SJCRH30 (cell line): ENCODE results near the gene RPRD2. TPM values are rescaled to one million over a fixed set of nuclear protein-coding genes. Genes with fewer than 3 reads are reported as not detected.

Experiments used
- DNase-seq, 2 experiments: peaks; one replicate each; pipeline ENCODE4 v3.0.0-alpha.2; 2015 to 2020
- H3K27ac ChIP-seq: fragments of 250-450 bp; sonication (Bioruptor Pico); 2 replicates; pipeline ENCODE4 v1.5.1; 2020; ENCODE audit warnings: mild to moderate bottlenecking, moderate library complexity
- H3K27me3 ChIP-seq: fragments of 250-450 bp; sonication (Bioruptor Pico); 2 replicates; pipeline ENCODE4 v1.5.1; 2020; ENCODE audit warnings: mild to moderate bottlenecking, moderate library complexity
- H3K36me3 ChIP-seq: fragments of 250-450 bp; sonication (Bioruptor Pico); 2 replicates; pipeline ENCODE4 v1.5.1; 2020; ENCODE audit warnings: mild to moderate bottlenecking, moderate library complexity
- H3K4me1 ChIP-seq: fragments of 250-450 bp; sonication (Bioruptor Pico); 2 replicates; pipeline ENCODE4 v1.5.1; 2020; ENCODE audit warnings: mild to moderate bottlenecking, moderate library complexity
- H3K4me3 ChIP-seq: fragments of 250-450 bp; sonication (Bioruptor Pico); 2 replicates; pipeline ENCODE4 v1.5.1; 2020; ENCODE audit warnings: mild to moderate bottlenecking, moderate library complexity
- H3K9me3 ChIP-seq: fragments of 250-450 bp; sonication (Bioruptor Pico); replicated peaks from 2 replicates; pipeline ENCODE4 v1.5.1; 2020; ENCODE audit warnings: mild to moderate bottlenecking, moderate library complexity
- total RNA-seq: library from RNA; depleted of rRNA; stranded (reverse); fragments of >200 nt; shearing (Covaris generic); gene quantifications from 2 replicates; pipeline ENCODE4 v1.2.3, GENCODE V29; 2014

RPRD2 gene
- total RNA-seq, 1 experiment from 2014 or later = 15.5 TPM

DNA sequence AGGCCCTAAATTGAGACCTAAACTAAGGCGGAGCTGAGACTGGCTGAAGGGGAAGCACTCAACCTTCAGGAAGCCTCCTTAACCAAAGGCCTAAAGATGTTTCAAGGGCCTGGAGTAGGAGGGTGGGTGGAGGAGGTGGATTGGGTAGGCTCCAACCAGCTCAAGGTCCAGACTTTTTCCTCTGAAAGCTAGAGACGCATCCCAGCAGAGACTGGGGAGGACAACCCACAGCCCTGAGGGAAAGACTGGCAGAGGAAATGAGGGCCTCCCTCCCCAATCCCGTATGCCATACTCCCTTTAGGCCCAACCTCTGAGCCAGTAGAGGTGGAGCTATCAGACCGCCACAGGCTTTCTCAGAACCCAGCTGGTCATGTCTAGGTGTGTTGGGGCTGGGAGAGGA lies 145.0 kb downstream of the RPRD2 start:
- Histone ChIP-seq H3K9me3 (no peaks in the 10 kb centered on the region), H3K4me1 (peaks cover 13% of the 10 kb centered on the region), H3K27me3 (no peaks in the 10 kb centered on the region), H3K36me3 (peaks cover 4% of the 10 kb centered on the region; the same call in 1 of the 2 replicates), H3K4me3 (no peak overlapping the region), H3K27ac (no peak overlapping the region)
- DNase-seq = no peak

GRCh38 chr1:150511551-150511950 lies 147.6 kb downstream of the RPRD2 start:
- Histone ChIP-seq H3K4me1 (peaks cover 15% of the 10 kb centered on the region), H3K27me3 (no peaks in the 10 kb centered on the region), H3K27ac (no peak overlapping the region), H3K9me3 (no peaks in the 10 kb centered on the region), H3K4me3 (no peak overlapping the region), H3K36me3 (0 out of 2 replicates have a peak, but pooled peaks cover 4% of the 10 kb centered on the region)
- DNase-seq = no peak

DNA sequence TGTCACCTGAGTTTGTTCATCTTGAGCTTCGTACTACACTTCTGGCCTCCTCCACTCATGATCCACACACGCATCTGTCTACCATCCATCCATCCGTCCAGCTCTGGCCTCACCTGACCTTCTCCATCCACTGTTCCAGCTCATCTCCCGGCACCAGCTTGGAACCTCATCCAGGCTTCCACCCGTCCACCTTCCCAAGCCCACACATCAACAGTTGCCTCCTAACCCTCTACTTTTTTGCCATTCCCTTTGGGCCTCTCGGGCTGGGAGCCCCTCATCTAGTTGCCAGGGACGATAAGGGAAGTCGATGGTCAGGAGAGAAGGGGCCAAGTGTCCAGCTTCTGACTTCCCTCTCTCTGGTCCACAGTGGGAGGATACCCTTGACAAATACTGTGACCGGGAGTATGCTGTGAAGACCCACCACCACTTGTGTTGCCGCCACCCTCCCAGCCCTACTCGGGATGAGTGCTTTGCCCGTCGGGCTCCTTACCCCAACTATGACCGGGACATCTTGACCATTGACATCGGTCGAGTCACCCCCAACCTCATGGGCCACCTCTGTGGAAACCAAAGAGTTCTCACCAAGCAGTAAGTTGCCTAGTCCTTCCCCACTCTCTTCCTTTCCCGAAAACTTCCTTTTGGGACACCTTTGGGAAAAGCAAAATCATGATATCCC lies 148.2 kb downstream of the RPRD2 start:
- Histone ChIP-seq H3K4me3 (no peak overlapping the region), H3K27ac (no peak overlapping the region), H3K9me3 (no peaks in the 10 kb centered on the region), H3K4me1 (peaks cover 15% of the 10 kb centered on the region), H3K27me3 (no peaks in the 10 kb centered on the region), H3K36me3 (0 out of 2 replicates have a peak, but pooled peaks cover 4% of the 10 kb centered on the region)
- no peak for DNase-seq

DNA sequence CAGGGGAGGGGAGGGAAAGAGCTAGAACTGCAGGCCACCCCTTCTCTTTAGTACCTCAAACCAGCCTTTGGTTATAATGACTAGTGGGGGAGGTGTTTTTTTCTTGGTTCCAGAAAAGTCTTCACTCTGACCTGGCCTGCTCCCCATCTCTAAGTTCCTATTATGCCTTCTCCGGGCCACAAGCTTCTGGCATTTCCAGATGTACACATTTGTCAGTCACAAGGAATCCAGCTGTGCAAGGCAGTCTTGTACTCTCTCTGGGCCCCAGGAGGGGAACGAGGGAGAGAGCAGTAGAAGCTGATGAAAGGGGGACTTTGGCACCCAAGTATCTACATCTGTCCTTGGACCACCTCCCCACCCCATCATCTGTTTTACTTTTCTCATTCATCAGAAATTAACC lies 148.9 kb downstream of the RPRD2 start:
- DNase-seq = no peak
- Histone ChIP-seq H3K36me3 (no peaks in the 10 kb centered on the region), H3K9me3 (no peaks in the 10 kb centered on the region), H3K27ac (no peak overlapping the region), H3K4me1 (peaks cover 11% of the 10 kb centered on the region), H3K27me3 (no peaks in the 10 kb centered on the region), H3K4me3 (no peak overlapping the region)

DNA sequence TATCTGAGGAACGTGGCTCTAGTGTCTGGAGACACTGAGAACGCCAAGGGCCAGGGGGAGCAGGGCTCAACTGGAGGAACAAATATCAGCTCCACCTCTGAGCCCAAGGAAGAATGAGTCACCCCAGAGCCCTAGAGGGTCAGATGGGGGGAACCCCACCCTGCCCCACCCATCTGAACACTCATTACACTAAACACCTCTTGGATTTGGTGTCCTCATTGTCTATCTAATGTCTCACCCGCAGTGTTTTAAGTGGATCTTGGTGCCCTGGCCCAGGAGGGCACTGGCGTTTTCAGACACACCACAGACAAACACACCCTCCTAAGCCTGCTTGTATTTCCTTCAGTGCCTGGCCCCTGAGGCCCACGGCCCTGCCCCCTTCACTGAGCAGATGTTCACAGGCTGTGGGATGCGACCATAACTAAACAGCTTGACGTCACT lies 149.4 kb downstream of the RPRD2 start:
- no peaks in the 10 kb centered on the region for H3K27me3 ChIP-seq
- no peaks in the 10 kb centered on the region for H3K36me3 ChIP-seq
- H3K4me3 ChIP-seq = no peak overlapping the region
- no peaks in the 10 kb centered on the region for H3K9me3 ChIP-seq
- DNase-seq = peak; percentile 32 to 43
- H3K4me1 ChIP-seq = peaks cover 7% of the 10 kb centered on the region; the same call in 1 of the 2 replicates
- no peak overlapping the region for H3K27ac ChIP-seq

DNA sequence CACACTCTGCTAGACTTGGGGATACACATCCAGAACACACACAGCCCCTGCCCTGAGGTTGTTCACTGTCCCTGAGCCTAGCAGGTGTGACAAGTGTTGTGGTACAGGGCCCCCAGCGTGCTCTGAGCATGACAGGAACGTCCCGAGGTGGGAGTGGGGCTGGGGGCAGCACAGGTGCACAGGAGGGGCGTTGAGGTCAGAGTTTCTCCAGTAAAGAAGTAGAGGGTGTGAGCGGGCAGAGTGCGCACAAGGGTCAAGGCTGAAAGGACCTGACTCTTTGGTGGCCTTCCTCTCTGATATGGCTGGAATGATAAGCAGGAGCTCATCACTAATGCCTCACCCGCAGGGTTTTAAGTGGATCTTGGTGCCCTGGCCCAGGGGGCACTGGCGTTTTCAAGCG lies 150.3 kb downstream of the RPRD2 start:
- Histone ChIP-seq H3K27me3 (no peaks in the 10 kb centered on the region), H3K9me3 (no peaks in the 10 kb centered on the region), H3K4me1 (peaks cover 7% of the 10 kb centered on the region; the same call in 1 of the 2 replicates), H3K4me3 (no peak overlapping the region), H3K36me3 (no peaks in the 10 kb centered on the region), H3K27ac (no peak overlapping the region)
- DNase-seq = no peak

DNA sequence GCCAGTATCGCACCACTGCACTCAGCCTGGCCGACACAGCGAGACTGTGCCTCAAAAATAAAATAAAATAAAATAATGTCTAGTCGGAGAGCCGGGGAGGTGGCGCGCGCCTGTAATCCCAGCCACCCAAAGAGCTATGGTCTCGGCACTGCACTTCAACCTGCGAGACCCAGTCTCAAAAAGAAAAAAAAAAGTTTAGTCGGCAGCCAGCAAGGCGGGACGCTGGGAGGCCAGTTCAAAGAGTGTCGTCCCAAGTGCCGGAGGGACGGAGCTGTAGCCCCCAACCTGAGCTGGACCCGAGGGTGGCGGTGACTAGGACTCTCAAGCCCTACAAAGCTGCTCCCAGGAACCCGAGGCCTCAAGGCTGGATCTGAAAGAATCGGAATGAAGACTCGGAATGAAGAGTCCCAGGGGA lies 151.0 kb downstream of the RPRD2 start:
- Histone ChIP-seq H3K27me3 (no peaks in the 10 kb centered on the region), H3K4me3 (peak overlapping the region; percentile 64), H3K27ac (peak overlapping the region; percentile 34), H3K36me3 (no peaks in the 10 kb centered on the region), H3K4me1 (peaks cover 7% of the 10 kb centered on the region; the same call in 1 of the 2 replicates), H3K9me3 (no peaks in the 10 kb centered on the region)
- DNase-seq = no peak

- no peaks in the 10 kb centered on the region for H3K9me3 ChIP-seq
- H3K4me3 ChIP-seq = peak within 1 kb of the TSS; percentile 64
- H3K27me3 ChIP-seq = no peaks in the 10 kb centered on the region
- no peaks in the 10 kb centered on the region for H3K36me3 ChIP-seq
- H3K4me1 ChIP-seq = peaks cover 7% of the 10 kb centered on the region; the same call in 1 of the 2 replicates
- peak; percentile 95 to 97 for DNase-seq
- H3K27ac ChIP-seq = peak within 1 kb of the TSS; percentile 34
Observed at GRCh38 chr1:150515328-150516049, 151.5 kb downstream of the RPRD2 start, which contains the start of gene FALEC. TSS of gene FALEC (plus strand) at chr1:150515752.

DNA sequence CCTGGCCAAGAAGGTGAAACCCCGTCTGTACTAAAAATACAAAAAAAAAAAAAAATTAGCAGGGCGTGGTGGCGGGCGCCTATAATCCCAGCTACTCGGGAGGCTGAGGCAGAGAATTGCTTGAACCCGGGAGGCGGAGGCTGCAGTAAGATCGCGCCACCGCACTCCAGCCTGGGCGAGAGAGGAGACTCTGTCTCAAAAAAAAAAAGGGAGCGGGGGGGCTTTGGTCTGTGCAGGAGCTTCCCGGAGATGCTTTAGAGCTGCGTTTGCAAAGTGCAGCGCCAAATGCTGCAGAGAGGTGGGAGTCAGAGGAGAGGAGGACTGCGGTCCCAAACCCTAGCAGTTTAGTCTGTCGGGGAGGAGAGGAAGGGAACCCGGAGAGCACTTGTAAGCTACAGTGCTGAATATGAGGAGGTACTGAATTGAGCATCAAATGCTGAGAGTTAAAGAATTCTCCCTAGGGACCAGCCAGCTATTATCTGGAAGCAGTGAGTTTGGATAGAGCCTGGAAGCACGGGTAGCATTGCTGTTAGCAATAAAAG lies 152.2 kb downstream of the RPRD2 start:
- Histone ChIP-seq H3K36me3 (no peaks in the 10 kb centered on the region), H3K27ac (0 out of 2 replicates have a peak overlapping the region, but pooled peaks have one; percentile 34)
- DNase-seq = peak in 1 of 2 experiments; percentile 29

GRCh38 chr1:150516616-150517015 lies 152.7 kb downstream of the RPRD2 start:
- Histone ChIP-seq H3K9me3 (no peaks in the 10 kb centered on the region), H3K4me3 (peak overlapping the region; percentile 64), H3K27ac (no peak overlapping the region), H3K27me3 (no peaks in the 10 kb centered on the region), H3K4me1 (peaks cover 7% of the 10 kb centered on the region; the same call in 1 of the 2 replicates), H3K36me3 (no peaks in the 10 kb centered on the region)
- DNase-seq = no peak

More for the DNA sequence above, 152.2 kb downstream of the RPRD2 start:
- H3K4me1 ChIP-seq = peaks cover 7% of the 10 kb centered on the region; the same call in 1 of the 2 replicates
- H3K4me3 ChIP-seq = peak overlapping the region; percentile 64
- H3K9me3 ChIP-seq = no peaks in the 10 kb centered on the region
- H3K27me3 ChIP-seq = no peaks in the 10 kb centered on the region

DNA sequence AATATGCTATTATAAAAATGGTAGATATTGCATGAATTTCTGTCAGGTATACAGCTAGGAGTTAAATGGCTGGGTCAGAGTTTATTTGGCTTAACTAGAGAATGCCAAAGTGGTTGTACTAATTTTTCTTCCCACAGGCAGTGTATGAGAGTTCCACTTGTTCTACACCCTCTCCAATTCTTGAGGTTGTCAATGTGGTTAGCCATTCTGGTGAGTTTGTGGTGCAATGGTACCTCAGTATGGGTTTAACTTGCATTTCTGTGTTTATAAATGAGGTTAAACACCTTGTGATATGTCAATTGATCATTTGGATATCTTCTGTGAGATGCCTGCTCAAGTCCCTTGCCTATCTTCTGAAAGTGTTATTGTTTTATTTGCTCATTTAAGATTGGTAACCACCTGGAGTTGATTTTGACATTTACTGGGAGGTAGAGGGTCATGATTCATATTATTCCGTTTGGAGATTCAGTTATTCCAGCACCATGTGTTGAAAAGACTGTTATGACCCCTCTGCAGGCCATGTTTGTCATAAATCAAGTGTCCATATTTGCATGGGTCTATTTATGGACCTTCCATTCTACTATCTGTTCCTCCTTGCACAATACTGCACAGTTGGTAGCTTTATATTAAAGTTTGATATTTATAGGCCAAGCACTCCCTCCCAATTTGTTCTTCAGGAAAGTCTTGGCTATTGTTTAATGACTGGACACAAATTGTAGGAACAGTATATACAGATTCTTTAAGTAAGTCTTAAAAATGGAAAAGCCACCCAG lies 157.4 kb downstream of the RPRD2 start:
- no peaks in the 10 kb centered on the region for H3K27me3 ChIP-seq
- H3K4me3 ChIP-seq = no peak overlapping the region
- H3K9me3 ChIP-seq = no peaks in the 10 kb centered on the region
- H3K36me3 ChIP-seq = no peaks in the 10 kb centered on the region
- H3K27ac ChIP-seq = no peak overlapping the region
- DNase-seq = no peak
- 0 out of 2 replicates have a peak, but pooled peaks cover under 1% of the 10 kb centered on the region for H3K4me1 ChIP-seq

DNA sequence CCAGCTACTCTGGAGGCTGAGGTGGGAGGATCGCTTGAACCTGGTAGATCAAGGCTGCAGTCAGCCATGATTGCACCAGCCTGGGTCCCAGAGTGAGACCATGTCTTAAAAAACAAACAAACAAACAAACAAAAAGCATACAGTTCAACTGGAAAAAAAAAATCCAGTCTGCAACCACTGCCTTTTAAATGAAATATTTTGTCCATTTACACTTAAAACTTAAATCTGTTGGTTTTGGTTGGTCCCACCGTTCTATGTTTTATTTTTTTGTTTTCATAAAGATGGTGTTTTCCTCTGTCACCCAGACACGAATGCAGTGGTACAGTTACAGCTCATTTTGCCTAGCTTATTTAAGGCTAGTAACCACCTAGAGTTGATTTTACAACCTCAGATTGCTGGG lies 161.4 kb downstream of the RPRD2 start:
- Histone ChIP-seq H3K4me3 (no peak overlapping the region), H3K27ac (no peak overlapping the region), H3K36me3 (no peaks in the 10 kb centered on the region), H3K4me1 (no peaks in the 10 kb centered on the region), H3K9me3 (no peaks in the 10 kb centered on the region), H3K27me3 (no peaks in the 10 kb centered on the region)
- DNase-seq = no peak
